Stomach smooth muscle (tissue), 2 donors: ENCODE data around the gene COA1.
"Not testable (repeated sequence)": the region's sequence is repeated elsewhere in the genome, so short reads cannot be mapped to it uniquely, and the experiment has no call there.

Experiments
- H3K27ac ChIP-seq: one replicate; pipeline ENCODE4 v1.7.0; 2013; ENCODE audit warnings: mild to moderate bottlenecking, low read length, inconsistent platforms
- H3K27me3 ChIP-seq, 2 donors: one replicate each; pipeline ENCODE4 v1.7.0; 2013; ENCODE audit warnings: low read length in 2 of 2; ENCODE audit not compliant: insufficient read depth in 2 of 2, control insufficient read depth in 1 of 2
- H3K36me3 ChIP-seq, 2 donors: one replicate each; pipeline ENCODE4 v1.7.0; 2013; ENCODE audit warnings: low read length in 2 of 2; ENCODE audit not compliant: control insufficient read depth in 2 of 2, insufficient read depth in 2 of 2
- H3K4me1 ChIP-seq: one replicate; pipeline ENCODE4 v1.7.0; 2013; ENCODE audit warnings: low read length; ENCODE audit not compliant: control insufficient read depth, insufficient read depth
- H3K4me3 ChIP-seq, 2 donors: one replicate each; pipeline ENCODE4 v1.7.0; 2013; ENCODE audit warnings: low read length in 2 of 2
- H3K9ac ChIP-seq, 2 donors: one replicate each; pipeline ENCODE4 v1.7.0; 2013; ENCODE audit warnings: low read length in 2 of 2, mild to moderate bottlenecking in 1 of 2
- H3K9me3 ChIP-seq, 2 donors: one replicate each; pipeline ENCODE4 v1.7.0; 2013; ENCODE audit warnings: low read length in 2 of 2; ENCODE audit not compliant: control insufficient read depth in 2 of 2
- donor health status: healthy.
- donor health status: Pancreatic carcinoma.

Gene COA1, protein sequence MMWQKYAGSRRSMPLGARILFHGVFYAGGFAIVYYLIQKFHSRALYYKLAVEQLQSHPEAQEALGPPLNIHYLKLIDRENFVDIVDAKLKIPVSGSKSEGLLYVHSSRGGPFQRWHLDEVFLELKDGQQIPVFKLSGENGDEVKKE

DNA sequence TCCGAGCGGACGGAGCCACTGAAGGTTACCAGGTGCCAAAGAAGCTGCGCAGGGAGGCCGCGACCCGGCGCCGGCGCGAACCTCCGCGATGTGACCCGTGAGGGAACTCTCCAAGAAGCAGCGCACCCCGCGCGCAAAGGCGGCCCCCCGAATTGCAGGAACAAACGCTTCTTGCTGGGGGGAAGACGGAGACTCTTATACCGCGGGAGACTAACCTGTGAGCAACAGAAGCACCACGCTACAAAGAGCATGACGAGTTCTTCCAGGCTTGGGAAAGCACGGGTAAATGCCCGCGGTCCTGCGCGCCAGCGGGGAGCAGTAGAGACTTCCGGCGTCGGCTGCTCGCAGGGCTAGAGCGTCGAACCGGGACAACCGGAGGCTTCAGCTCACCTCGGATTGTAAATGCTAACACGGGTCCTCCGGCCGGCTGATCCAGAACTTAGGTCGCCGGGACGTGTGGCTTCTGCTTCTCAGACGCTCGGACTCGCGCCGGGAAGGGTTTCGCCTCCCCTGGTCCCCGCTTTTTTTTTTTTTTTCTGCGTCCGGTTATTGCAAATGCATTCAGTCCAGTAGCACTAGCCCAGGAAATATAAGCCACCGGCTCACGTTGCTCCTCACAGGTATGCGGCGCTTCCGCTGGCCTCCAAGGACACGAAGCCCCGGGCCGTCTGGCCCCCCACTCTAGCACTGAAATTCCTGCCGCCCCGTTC lies at the start of gene COA1:
TSS of gene COA1 (minus strand) at position 310 of the 710 bp plus-strand sequence. CDS start 80,909 bp downstream, outside the sequence.
- Histone ChIP-seq H3K9ac (peak within 1 kb of the TSS; percentile 79 to 92), H3K9me3 (no peaks in the 10 kb centered on the region), H3K36me3 (no peaks in the 10 kb centered on the region), H3K27ac (peak within 1 kb of the TSS; percentile 77), H3K4me3 (peak within 1 kb of the TSS; percentile 83 to 90), H3K27me3 (no peaks in the 10 kb centered on the region), H3K4me1 (peaks cover 3% of the 10 kb centered on the region)

DNA sequence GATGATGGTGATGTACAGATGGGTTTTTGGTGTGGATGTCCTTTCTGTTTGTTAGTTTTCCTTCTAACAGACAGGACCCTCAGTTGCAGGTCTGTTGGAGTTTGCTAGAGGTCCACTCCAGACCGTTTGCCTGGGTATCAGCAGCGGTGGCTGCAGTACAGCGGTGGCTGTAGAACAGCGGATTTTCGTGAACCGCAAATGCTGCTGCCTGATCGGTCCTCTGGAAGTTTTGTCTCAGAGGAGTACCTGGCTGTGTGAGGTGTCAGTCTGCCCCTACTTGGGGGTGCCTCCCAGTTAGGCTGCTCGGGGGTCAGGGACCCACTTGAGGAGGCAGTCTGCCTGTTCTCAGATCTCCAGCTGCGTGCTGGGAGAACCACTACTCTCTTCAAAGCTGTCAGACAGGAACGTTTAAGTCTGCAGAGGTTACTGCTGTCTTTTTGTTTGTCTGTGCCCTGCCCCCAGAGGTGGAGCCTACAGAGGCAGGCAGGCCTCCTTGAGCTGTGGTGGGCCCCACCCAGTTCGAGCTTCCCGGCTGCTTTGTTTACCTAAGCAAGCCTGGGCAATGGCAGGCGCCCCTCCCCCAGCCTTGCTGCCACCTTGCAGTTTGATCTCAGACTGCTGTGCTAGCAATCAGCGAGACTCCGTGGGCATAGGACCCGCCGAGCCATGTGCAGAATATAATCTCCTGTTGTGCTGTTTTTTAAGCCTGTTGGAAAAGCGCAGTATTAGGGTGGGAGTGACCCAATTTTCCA lies 49.1 kb upstream of the COA1 start:
- H3K4me1 ChIP-seq, result peaks cover 16% of the 10 kb centered on the region
- not testable (repeated sequence) for H3K27me3 ChIP-seq, H3K9ac ChIP-seq, H3K4me3 ChIP-seq, H3K36me3 ChIP-seq, H3K9me3 ChIP-seq, H3K27ac ChIP-seq

DNA sequence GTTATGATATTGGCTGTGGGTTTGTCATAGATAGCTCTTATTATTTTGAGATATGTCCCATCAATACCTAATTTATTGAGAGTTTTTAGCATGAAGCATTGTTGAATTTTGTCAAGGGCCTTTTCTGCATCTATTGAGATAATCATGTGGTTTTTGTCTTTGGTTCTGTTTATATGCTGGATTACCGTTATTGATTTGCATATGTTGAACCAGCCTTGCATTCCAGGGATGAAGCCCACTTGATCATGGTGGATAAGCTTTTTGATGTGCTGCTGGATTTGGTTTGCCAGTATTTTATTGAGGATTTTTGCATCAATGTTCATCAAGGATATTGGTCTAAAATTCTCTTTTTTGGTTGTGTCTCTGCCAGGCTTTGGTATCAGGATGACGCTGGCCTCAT lies 45.9 kb upstream of the COA1 start:
- not testable (repeated sequence) for H3K4me1 ChIP-seq, H3K27me3 ChIP-seq, H3K9me3 ChIP-seq, H3K9ac ChIP-seq, H3K4me3 ChIP-seq, H3K27ac ChIP-seq
- peaks cover 13 to 18% of the 10 kb centered on the region in 2 donors for H3K36me3 ChIP-seq

DNA sequence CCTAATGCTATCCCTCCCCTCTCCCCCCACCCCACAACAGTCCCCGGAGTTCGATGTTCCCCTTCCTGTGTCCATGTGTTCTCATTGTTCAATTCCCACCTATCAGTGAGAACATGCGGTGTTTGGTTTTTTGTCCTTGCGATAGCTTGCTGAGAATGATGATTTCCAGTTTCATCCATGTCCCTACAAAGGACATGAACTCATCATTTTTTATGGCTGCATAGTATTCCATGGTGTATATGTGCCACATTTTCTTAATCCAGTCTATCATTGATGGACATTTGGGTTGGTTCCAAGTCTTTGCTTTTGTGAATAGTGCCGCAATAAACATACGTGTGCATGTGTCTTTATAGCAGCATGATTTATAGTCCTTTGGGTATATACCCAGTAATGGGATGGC lies 43.9 kb upstream of the COA1 start:
- not testable (repeated sequence) for H3K9me3 ChIP-seq, H3K4me1 ChIP-seq, H3K9ac ChIP-seq, H3K4me3 ChIP-seq, H3K27ac ChIP-seq, H3K27me3 ChIP-seq
- H3K36me3 ChIP-seq, result peaks cover 13 to 15% of the 10 kb centered on the region in 2 donors

DNA sequence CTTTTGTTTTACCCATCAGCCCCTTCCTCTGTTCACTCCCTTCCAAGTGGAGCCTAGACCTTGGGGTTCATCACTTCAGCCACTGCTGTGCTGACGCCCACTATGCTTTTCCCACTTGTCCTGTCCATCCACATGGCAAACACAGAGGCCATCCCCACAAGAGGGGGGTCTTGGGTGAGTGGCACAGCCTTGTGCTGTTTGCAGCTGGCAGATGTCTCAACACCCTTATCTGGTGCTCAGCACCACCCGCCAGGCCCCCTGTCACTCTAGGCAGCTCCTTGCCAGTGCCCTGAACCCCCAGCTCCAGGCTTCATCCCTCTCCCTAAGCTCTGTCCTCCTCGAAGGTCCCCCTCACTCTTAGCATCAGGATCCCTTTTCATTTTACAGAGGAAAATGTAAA lies 42.2 kb upstream of the COA1 start:
- Histone ChIP-seq H3K4me3 (no peak overlapping the region), H3K9me3 (no peaks in the 10 kb centered on the region), H3K36me3 (peaks cover 13 to 15% of the 10 kb centered on the region in 2 donors), H3K27ac (no peak overlapping the region), H3K4me1 (peaks cover 5% of the 10 kb centered on the region), H3K9ac (no peak overlapping the region), H3K27me3 (no peaks in the 10 kb centered on the region)

DNA sequence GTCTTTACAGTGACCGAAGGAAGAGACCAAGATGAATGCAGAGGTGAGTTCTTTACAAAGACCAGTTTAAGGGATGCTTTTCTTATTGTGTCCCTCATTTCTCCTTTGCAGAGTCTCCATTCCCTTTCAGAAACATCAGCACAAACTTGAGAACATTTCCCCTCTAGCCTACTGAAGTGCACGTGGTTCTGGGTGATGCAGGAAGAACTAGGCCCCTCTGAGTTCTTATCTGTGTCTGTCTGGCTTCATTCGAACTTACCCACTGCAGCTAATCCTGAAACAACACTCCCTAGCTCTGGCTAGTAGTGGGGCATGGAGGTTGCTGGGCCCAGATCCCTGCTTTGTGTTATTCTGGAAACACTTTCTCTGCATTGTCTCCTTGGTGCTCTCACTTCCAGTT lies 41.8 kb upstream of the COA1 start:
- no peak overlapping the region for H3K27ac ChIP-seq
- peaks cover 5% of the 10 kb centered on the region for H3K4me1 ChIP-seq
- H3K9me3 ChIP-seq, result no peaks in the 10 kb centered on the region
- no peaks in the 10 kb centered on the region for H3K27me3 ChIP-seq
- H3K9ac ChIP-seq, result no peak overlapping the region
- H3K4me3 ChIP-seq, result no peak overlapping the region
- H3K36me3 ChIP-seq, result peaks cover 13 to 15% of the 10 kb centered on the region in 2 donors

DNA sequence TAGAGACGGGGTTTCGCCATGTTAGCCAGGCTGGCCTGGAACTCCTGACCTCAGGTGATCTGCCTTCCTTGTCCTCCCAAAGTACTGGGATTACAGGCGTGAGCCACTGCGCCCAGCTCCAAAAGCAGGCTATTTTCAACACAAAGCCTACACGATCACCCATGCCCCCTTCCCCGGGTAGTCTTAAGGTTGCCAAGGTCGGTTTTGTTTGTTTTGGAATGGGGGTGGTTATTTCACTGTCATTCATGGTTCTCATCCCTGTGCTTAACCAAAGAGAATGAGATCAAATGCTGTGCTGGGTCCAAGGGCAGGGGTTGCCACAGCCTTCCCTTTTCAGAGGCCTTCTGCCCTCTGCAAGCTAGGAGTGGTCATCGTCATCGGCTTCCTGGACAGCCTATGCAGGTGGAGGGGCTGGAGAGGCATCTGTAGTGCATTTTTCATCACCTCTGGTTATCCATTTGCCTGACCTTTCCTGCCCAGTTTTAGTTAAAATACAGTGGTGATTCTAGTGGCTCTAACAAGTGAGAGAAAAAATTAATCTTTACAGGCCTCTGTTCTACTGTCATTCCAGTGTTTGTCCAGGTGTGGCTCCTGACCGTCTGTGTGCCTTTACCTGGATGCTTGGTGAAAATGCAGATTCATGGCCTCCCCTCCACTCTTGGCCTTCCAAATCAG lies 40.6 kb upstream of the COA1 start:
- H3K27ac ChIP-seq, result no peak overlapping the region
- H3K27me3 ChIP-seq, result no peaks in the 10 kb centered on the region
- peaks cover 10% of the 10 kb centered on the region for H3K4me1 ChIP-seq
- H3K36me3 ChIP-seq, result peaks cover 13 to 15% of the 10 kb centered on the region in 2 donors
- no peaks in the 10 kb centered on the region for H3K9me3 ChIP-seq
- H3K9ac ChIP-seq, result no peak overlapping the region
- H3K4me3 ChIP-seq, result no peak overlapping the region

DNA sequence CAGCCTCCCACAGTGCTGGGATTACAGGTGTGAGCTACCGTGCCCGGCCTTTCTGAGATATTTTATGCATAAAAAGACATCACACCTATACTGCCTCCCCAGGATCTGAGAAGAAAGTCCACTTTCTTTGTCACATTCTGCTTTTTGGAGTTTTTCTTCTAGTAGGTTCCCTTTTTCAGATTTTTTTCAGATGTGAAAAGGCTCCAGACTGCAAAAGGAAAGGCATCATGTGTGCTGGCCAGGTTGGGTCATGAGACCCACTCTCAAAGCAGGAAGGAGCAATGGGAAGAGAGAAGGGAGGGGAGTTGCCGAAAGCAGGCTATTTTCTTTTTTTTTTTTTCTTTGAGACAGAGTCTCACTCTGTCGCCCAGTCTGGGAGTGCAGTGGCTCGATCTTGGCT lies 40.0 kb upstream of the COA1 start:
- Histone ChIP-seq H3K4me3 (no peak overlapping the region), H3K36me3 (peaks cover 13 to 15% of the 10 kb centered on the region in 2 donors), H3K4me1 (peaks cover 17% of the 10 kb centered on the region), H3K27ac (no peak overlapping the region), H3K9ac (no peak overlapping the region), H3K27me3 (no peaks in the 10 kb centered on the region), H3K9me3 (no peaks in the 10 kb centered on the region)

DNA sequence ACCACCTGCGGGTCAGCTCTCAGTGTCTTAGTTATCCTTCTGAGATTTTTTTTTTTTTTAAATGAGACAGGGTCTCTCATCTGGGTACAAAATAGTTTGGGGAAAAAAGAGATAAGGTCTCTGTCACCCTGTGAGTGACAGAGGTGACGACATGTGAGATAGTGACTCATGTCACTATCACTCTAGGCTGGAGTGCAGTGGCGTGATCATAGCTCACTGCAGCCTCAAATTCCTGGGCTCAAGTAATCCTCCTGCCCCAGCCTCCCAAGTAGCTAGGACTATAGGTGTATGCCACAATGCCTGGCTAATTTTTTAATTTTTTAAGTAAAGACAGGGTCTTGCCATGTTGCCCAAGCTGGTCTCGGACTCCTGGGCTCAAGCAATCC lies 39.6 kb upstream of the COA1 start:
- Histone ChIP-seq H3K9me3 (no peaks in the 10 kb centered on the region), H3K27ac (no peak overlapping the region), H3K4me1 (peaks cover 19% of the 10 kb centered on the region), H3K4me3 (no peak overlapping the region), H3K27me3 (no peaks in the 10 kb centered on the region), H3K36me3 (peaks cover 13 to 15% of the 10 kb centered on the region in 2 donors), H3K9ac (no peak overlapping the region)

DNA sequence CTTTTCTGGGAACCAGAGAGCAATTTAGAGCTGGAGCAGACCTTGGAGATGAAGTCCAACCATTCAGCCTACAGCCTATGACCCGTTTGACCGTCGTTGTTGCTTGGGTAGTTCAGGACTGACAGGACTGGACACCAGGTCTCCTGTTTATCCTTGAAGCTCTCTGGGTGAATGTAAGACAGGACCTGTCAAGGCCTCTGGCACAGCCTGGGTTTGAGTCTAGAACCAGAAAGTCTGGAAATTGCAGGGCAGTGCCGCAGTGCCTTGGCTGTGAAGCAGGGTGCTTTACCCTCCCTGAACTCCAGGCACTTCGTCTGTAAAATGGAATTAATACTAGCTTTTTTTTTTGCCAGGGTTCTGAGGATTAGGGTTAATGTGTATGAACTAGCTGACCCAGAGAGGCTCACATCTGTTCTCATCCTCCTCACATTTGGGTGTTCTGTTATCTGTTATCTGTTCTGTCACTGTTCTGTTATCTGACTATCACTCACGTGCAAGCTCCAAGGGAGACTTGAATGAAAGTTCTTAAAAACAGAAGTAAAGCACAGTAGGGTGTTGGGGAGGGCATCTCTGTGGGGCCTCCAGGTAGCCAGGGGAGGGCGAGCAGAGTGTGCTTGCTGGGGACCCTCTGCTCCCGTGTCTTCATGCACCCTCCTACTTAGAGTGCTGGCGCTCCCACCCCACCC lies 39.0 kb upstream of the COA1 start:
- no peak overlapping the region for H3K9ac ChIP-seq
- H3K4me1 ChIP-seq, result peaks cover 20% of the 10 kb centered on the region
- peaks cover 13 to 15% of the 10 kb centered on the region in 2 donors for H3K36me3 ChIP-seq
- H3K27me3 ChIP-seq, result no peaks in the 10 kb centered on the region
- no peak overlapping the region for H3K4me3 ChIP-seq
- H3K27ac ChIP-seq, result no peak overlapping the region
- no peaks in the 10 kb centered on the region for H3K9me3 ChIP-seq
